Measurements from ENCODE around the gene EZH2. TPM values are rescaled to one million over a fixed set of nuclear protein-coding genes. Genes with fewer than 3 reads are reported as not detected.

EZH2 gene
- polyA plus RNA-seq, 1 donor from 2014 or later: 67.2 TPM

- TF ChIP-seq REST (IDR thresholded peaks at IDR 0.05; ENCODE audit: borderline replicate concordance): no peak
- TF ChIP-seq POLR2AphosphoS5 (IDR thresholded peaks at IDR 0.05): no peak
- no peak for TF ChIP-seq RAD21 (conservative IDR thresholded peaks at IDR 0.05)
- no peak for TF ChIP-seq EZH2 (IDR thresholded peaks at IDR 0.05; ENCODE audit: borderline replicate concordance, insufficient read depth, low read length, poor library complexity, severe bottlenecking)
- no peak for TF ChIP-seq CTCF (IDR thresholded peaks at IDR 0.05; ENCODE audit: poor library complexity, severe bottlenecking)
- no peak for TF ChIP-seq TAF1 (IDR thresholded peaks at IDR 0.05; ENCODE audit: low read depth)
- no peak for TF ChIP-seq MXI1 (conservative IDR thresholded peaks at IDR 0.05; ENCODE audit: poor library complexity, severe bottlenecking)
- TF ChIP-seq EP300 (conservative IDR thresholded peaks at IDR 0.05; ENCODE audit: poor library complexity, severe bottlenecking): no peak
- no peak for TF ChIP-seq SMC3 (conservative IDR thresholded peaks at IDR 0.05; ENCODE audit: poor library complexity)
- H3K36me3 ChIP-seq (ENCODE audit: insufficient read depth, low read length): peaks cover 13% of the 10 kb centered on the region
- H3K9me3 ChIP-seq (ENCODE audit: low read length): no peaks in the 10 kb centered on the region
- no peaks in the 10 kb centered on the region for H3K27me3 ChIP-seq (ENCODE audit: insufficient read depth, low read depth, low read length)
- H3K4me3 ChIP-seq (ENCODE audit: low read length): no peak overlapping the region
- H3K9me2 ChIP-seq (ENCODE audit: insufficient read depth, low read length): no peaks in the 10 kb centered on the region
- no peak overlapping the region for H2AFZ ChIP-seq (ENCODE audit: low read depth, low read length)
- H3K79me2 ChIP-seq (replicated peaks; ENCODE audit: insufficient read depth, low read length): no peaks in the 10 kb centered on the region
- H3F3A ChIP-seq (ENCODE audit: insufficient read depth, low read length, poor library complexity, severe bottlenecking): no peaks in the 10 kb centered on the region
- no peak overlapping the region for H3K9ac ChIP-seq (ENCODE audit: low read length)
- no peak overlapping the region for H3K4me2 ChIP-seq (ENCODE audit: low read length)
- no peaks in the 10 kb centered on the region for H4K20me1 ChIP-seq (ENCODE audit: insufficient read depth)
- no peak overlapping the region for H3K27ac ChIP-seq (ENCODE audit: low read length)
Measured at GRCh38 chr7:148819697-148820360, 64.3 kb downstream of the EZH2 start.

- Histone ChIP-seq H3K36me3 (ENCODE audit: insufficient read depth, low read length) (peaks cover 11% of the 10 kb centered on the region), H3K9me3 (ENCODE audit: low read length) (no peaks in the 10 kb centered on the region), H2AFZ (ENCODE audit: low read depth, low read length) (no peak overlapping the region), H4K20me1 (ENCODE audit: insufficient read depth) (no peaks in the 10 kb centered on the region), H3K9me2 (ENCODE audit: insufficient read depth, low read length) (no peaks in the 10 kb centered on the region), H3K27me3 (ENCODE audit: insufficient read depth, low read depth, low read length) (no peaks in the 10 kb centered on the region), H3K4me2 (ENCODE audit: low read length) (no peak overlapping the region), H3K27ac (ENCODE audit: low read length) (no peak overlapping the region), H3K9ac (ENCODE audit: low read length) (no peak overlapping the region), H3K79me2 (replicated peaks; ENCODE audit: insufficient read depth, low read length) (no peaks in the 10 kb centered on the region), H3K4me3 (ENCODE audit: low read length) (no peak overlapping the region), H3F3A (ENCODE audit: insufficient read depth, low read length, poor library complexity, severe bottlenecking) (no peaks in the 10 kb centered on the region)
- no peak for TF ChIP-seq REST (IDR thresholded peaks at IDR 0.05; ENCODE audit: borderline replicate concordance)
- no peak for TF ChIP-seq EZH2 (IDR thresholded peaks at IDR 0.05; ENCODE audit: borderline replicate concordance, insufficient read depth, low read length, poor library complexity, severe bottlenecking)
- TF ChIP-seq MXI1 (conservative IDR thresholded peaks at IDR 0.05; ENCODE audit: poor library complexity, severe bottlenecking): no peak
- TF ChIP-seq RAD21 (conservative IDR thresholded peaks at IDR 0.05): no peak
- no peak for TF ChIP-seq SMC3 (conservative IDR thresholded peaks at IDR 0.05; ENCODE audit: poor library complexity)
- TF ChIP-seq TAF1 (IDR thresholded peaks at IDR 0.05; ENCODE audit: low read depth): no peak
- TF ChIP-seq CTCF (IDR thresholded peaks at IDR 0.05; ENCODE audit: poor library complexity, severe bottlenecking): no peak
- TF ChIP-seq POLR2AphosphoS5 (IDR thresholded peaks at IDR 0.05): no peak
- no peak for TF ChIP-seq EP300 (conservative IDR thresholded peaks at IDR 0.05; ENCODE audit: poor library complexity, severe bottlenecking)
Measured at GRCh38 chr7:148815612-148816011, 68.5 kb downstream of the EZH2 start.

Data from neural cell (in vitro differentiated cells).